H1 (cell line): ENCODE data around the gene TTC27.

Source experiments
- ATF2 ChIP-seq: IDR thresholded peaks from 2 replicates; pipeline ENCODE4 v1.6.1; 2012; ENCODE audit warnings: low read length, inconsistent platforms
- CTCF ChIP-seq, 3 experiments: IDR thresholded peaks; 1 replicate in 2 of 3; 2 replicates in 1 of 3; pipeline versions ENCODE4 v1.5.1 to v1.6.1; 2011; ENCODE audit warnings: low read length in 3 of 3, mild to moderate bottlenecking in 3 of 3, inconsistent platforms in 2 of 3, low read depth in 1 of 3, moderate library complexity in 1 of 3; ENCODE audit not compliant: insufficient read depth in 1 of 3; ENCODE audit errors: control extremely low read depth in 1 of 3
- EP300 ChIP-seq, 2 experiments: IDR thresholded peaks; 1 replicate in 1 of 2; 2 replicates in 1 of 2; pipeline ENCODE4 v1.6.1; 2011 to 2012; ENCODE audit warnings: low read depth in 2 of 2, low read length in 2 of 2, mild to moderate bottlenecking in 2 of 2, borderline replicate concordance in 1 of 2, inconsistent platforms in 1 of 2, moderate library complexity in 1 of 2
- EZH2 ChIP-seq: fragments of 200-600 bp; sonication (generic); IDR thresholded peaks from 2 replicates; pipeline ENCODE4 v1.7.1; 2012; ENCODE audit warnings: low read depth, mild to moderate bottlenecking, moderate library complexity, low read length, inconsistent platforms; ENCODE audit not compliant: severe bottlenecking
- GABPA ChIP-seq: IDR thresholded peaks from 2 replicates; pipeline ENCODE4 v1.6.1; 2011; ENCODE audit warnings: mild to moderate bottlenecking, low read length, moderate library complexity, borderline replicate concordance; ENCODE audit not compliant: insufficient read depth
- KDM1A ChIP-seq: fragments of 200-600, 300-600 bp; sonication (generic); IDR thresholded peaks from 2 replicates; pipeline ENCODE4 v1.7.1; 2016; ENCODE audit warnings: mild to moderate bottlenecking, low read length, borderline replicate concordance
- POLR2A ChIP-seq, 2 experiments: IDR thresholded peaks; 1 replicate in 1 of 2; 2 replicates in 1 of 2; pipeline ENCODE4 v1.6.1; 2011; ENCODE audit warnings: low read depth in 2 of 2, low read length in 2 of 2, mild to moderate bottlenecking in 2 of 2; ENCODE audit errors: control extremely low read depth in 1 of 2
- POLR2AphosphoS5 ChIP-seq: IDR thresholded peaks from 2 replicates; pipeline ENCODE4 v1.6.1; 2011; ENCODE audit warnings: low read depth, low read length
- TAF1 ChIP-seq: IDR thresholded peaks from 2 replicates; pipeline ENCODE4 v1.6.1; 2011; ENCODE audit warnings: mild to moderate bottlenecking, low read depth, low read length

GRCh38 chr2:32624812-32625211 lies 3.0 kb upstream of the TTC27 start:
- TF ChIP-seq EZH2 = no peak
- TF ChIP-seq CTCF (IDR thresholded peaks at IDR 0.05; ENCODE audit: control extremely low read depth in 1 of 3, insufficient read depth in 1 of 3, low read depth in 1 of 3, low read length in 3 of 3) = no peak
- no peak for TF ChIP-seq POLR2A (IDR thresholded peaks at IDR 0.05; ENCODE audit: control extremely low read depth in 1 of 2, low read depth in 2 of 2, low read length in 2 of 2)
- TF ChIP-seq POLR2AphosphoS5 = no peak
- TF ChIP-seq KDM1A = no peak
- TF ChIP-seq TAF1 = no peak
- TF ChIP-seq GABPA = no peak
- TF ChIP-seq ATF2 = no peak
- TF ChIP-seq EP300 (IDR thresholded peaks at IDR 0.05; ENCODE audit: borderline replicate concordance in 1 of 2, low read depth in 2 of 2, low read length in 2 of 2) = no peak
